Stimulated activated CD8-positive, alpha-beta memory T cell treated with anti-CD3 and anti-CD28 coated beads, Interleukin-2, amount 100 ng/mL, for 1 hour (primary cell): ENCODE results near the gene PTPRN2.

Experiments used
- DNase-seq, 2 donors: peaks; one replicate each; pipeline ENCODE4 v3.0.0-alpha.2; 2020; ENCODE audit warnings: low read depth in 2 of 2

PTPRN2 gene

GRCh38 chr7:158018098-158018762 is 569.4 kb downstream of the PTPRN2 start:
- no peak for DNase-seq

DNA sequence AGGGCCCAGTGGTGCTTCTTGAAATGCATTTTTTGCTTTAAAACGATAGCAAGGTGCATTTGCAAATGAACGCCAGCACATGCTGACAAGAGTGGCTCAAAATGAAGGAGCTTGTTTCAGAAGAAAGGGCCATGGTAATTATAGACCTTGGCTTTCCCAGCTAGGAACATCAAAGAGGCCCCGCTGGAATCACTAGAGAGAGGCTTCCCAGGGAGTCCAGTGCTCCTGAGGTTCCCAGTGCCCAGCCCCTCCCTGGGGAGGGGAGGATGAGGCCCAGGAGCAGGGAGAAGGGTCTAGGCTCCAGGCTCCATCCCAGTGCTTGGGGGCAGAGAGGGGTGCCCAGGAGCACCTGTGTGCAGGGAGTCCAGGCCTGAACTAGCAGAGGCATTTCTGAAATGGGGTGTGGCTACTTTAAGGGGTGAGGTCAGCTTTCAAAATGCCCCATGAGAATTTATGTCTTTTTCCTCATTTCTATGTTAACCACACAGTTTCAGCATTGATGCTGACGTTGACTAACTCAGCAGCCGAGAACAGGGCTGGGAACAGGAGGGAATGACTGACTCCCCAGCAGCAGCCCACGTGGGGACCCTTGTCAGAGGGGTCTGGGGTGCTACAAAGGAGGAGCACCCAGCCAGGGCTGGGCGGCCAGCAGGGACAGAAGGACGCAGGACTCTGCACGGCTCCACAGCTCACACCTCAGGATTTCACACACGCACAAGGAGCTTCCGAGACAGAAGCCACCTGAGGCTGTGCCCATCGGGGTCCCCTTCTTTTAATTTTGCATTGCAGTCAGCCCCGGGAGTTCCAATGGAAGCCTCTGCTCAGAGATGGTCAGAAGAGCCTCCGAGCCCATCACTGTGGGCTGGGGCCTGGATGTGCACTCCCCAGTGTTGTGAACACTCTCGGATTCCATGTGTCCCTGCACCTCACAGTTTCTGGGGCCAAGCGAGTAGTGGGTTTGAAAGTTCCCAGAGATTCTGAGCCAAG is 570.2 kb downstream of the PTPRN2 start:
- no peak for DNase-seq

- DNase-seq: no peak
Measured at GRCh38 chr7:158016180-158017097, 571.2 kb downstream of the PTPRN2 start.

DNA sequence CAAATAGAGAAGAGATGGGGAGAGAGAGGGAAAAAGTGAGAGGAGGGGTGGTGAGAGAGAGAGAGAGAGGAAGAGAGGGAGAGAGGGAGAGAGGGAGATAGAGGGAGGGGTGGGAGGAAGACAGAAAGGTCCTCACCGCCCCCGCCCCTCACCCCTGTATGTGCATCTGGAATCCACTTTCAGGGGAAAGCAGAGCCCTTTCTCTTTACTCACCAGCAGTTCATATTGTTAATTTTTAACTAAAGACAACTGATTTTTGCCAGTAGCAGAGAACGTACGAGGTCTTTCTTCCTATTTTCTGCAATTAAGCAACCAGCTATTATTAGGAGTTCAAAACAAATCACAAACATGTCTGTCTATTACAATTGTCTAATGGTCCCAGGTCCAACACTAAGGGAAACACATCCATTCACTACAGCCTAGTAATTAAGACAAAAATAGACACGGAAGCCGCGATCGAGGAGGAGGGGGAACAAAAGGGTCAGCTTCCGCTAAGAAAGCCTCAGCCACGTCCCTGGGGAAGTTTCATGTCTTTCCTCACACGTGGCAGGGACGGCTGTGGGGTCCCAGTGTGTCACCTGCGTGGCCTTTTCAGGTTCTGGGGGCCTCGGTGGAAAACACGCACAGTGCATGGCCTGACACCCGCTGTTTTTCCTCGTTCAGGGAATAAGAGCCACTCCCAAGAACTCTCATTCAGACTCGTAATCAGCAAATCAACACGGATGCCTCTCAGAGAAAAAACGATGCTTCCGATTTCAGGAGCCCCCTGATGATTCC is 572.0 kb downstream of the PTPRN2 start:
- no peak for DNase-seq

- no peak for DNase-seq
Measured at GRCh38 chr7:158014976-158015375, 572.6 kb downstream of the PTPRN2 start.

GRCh38 chr7:158013085-158013668 is 574.4 kb downstream of the PTPRN2 start:
- no peak for DNase-seq

DNA sequence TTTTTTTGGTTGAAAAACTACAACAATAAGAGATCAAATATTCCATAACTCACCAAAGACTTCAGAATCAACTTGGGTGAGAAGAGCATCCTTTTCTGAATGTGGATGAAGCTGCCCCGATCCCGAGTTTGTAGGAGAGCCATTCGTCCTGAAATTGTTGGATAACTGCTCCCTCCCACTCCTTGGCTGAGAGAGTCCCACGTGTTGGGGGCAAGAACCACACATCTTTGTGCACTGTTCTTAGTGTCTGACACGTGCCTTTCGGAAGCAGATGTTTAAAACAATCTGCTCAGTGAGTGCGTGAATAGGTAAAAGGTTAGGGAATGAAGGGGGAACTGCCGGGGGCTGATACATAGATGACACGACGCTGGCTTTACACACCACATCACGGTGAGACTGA is 575.7 kb downstream of the PTPRN2 start:
- DNase-seq: no peak

GRCh38 chr7:158010961-158011693 is 576.5 kb downstream of the PTPRN2 start:
- no peak for DNase-seq

- DNase-seq: no peak
Measured at GRCh38 chr7:158009886-158010285, 577.7 kb downstream of the PTPRN2 start.

DNA sequence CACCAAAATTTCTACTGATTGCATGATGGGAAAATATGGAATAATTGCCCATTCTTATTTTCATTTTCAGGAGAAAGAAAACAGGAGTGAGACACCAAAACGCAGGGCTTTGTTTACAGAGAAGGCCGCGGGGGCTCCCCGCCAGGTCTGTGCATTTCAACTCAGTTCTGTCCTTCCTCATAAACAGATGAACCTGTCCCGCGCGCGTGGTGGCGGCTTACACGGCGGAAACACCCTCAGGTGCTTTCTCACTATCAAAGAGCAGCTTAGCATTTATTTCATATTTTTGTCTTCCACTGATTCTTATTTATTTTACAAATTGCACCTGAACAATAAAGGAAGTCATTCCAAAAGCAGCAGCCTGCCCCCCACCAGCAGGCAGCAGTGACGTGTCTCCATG is 579.4 kb downstream of the PTPRN2 start:
- no peak for DNase-seq

- no peak for DNase-seq
Measured at GRCh38 chr7:158007697-158008257, 579.8 kb downstream of the PTPRN2 start.

DNA sequence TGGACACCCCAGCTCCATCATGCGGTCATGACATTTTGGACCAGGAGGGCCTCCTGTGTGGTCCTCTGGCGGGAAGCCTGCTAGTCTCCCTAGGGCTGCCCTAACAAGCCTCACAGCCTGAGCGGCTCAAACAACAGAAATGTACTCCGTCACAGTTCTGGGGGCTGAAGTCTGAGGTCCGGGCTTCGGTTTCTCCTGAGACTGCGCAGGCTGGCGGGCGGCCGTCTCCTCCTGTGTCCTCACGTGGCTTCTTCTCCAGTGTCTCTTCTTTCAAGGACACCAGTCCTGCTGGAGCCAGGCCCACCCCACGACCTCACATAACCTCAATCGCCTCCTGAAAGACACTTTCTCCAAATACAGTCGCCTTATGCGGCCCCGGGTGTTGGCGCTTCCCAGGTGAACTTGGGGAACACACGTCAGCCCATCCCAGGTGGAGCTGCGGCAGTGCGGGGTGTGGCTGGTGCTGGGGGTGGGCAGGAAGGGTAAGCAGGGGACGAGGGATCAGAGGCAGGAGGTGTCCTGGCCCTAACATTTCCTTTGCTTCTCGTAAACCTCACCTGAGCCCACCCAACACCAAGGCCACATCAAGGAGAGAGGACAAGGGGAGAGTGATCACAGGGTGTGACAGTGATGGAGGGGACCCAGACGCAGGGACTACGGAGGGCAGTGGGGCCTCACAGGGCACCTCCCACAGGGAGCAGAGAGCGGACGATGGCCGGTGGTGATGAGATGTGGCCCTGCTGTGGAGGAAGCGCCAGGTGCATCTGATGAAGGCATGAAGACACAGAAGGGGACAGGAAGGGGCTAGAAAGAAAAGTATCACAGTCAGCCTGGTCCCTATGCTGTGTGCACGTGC is 580.6 kb downstream of the PTPRN2 start:
- no peak for DNase-seq

- no peak for DNase-seq
Measured at GRCh38 chr7:158005531-158005930, 582.1 kb downstream of the PTPRN2 start.

GRCh38 chr7:158004123-158004490 is 583.5 kb downstream of the PTPRN2 start:
- no peak for DNase-seq

DNA sequence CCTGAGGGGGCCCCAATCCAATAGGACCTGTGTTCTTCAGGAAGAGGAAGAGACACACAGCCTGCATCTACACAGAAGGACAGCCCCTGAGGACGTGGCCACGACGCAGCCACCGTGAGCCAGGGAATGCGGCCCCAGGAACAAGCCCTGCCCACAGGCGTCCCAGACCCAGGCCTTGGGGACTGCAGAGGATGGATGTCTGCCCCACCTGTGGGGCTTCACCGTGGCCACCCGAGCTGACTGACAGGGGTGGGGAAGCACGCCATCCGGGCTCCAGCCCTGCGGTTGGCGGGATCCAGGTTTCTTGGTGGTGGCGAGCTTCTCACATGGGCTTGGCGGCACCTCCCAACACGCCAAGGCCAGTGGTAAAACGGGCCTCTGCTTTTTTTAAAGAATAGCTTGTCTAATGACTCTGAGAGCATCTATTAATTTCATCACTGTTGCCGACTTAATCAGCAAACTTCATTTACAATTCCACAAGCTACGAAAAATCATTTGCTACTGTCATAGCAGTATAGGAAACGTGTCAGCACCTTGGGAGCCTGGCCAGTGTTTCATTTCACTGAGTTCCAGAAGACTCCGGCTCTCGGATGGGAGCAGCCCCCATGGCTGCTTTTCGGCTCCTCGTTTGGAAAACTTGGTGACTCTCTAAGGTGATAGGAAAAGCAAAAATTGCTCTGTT is 584.0 kb downstream of the PTPRN2 start:
- DNase-seq: no peak

DNA sequence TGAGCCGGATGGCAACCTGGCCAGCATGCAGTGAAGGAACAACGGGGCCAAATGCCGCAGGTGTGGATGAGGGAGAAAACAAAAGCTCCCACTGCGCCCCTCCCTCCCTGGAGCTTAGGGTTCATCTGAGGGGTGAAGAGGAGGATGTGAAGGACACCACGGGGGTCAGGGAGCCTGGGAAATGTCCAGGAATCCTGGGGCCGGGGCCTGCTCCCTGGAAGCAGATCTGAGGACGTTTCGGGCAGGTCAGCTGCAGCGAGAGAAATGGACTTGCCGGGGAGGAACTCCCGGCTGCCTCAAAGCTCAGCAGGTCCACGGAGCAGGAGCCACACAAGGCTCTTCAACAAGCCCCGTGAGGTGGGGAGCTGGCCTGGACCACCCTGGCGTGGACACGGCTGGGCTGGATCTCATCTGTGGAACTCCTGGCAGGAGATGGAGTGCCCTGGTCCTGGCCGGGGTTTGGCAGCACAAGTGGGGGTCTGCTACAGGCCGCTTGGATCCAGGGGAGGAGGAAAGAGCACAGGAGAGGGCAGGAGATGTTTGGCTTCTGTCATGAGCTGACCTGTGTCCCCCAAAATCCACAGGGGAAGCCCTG is 585.0 kb downstream of the PTPRN2 start:
- DNase-seq: no peak

DNA sequence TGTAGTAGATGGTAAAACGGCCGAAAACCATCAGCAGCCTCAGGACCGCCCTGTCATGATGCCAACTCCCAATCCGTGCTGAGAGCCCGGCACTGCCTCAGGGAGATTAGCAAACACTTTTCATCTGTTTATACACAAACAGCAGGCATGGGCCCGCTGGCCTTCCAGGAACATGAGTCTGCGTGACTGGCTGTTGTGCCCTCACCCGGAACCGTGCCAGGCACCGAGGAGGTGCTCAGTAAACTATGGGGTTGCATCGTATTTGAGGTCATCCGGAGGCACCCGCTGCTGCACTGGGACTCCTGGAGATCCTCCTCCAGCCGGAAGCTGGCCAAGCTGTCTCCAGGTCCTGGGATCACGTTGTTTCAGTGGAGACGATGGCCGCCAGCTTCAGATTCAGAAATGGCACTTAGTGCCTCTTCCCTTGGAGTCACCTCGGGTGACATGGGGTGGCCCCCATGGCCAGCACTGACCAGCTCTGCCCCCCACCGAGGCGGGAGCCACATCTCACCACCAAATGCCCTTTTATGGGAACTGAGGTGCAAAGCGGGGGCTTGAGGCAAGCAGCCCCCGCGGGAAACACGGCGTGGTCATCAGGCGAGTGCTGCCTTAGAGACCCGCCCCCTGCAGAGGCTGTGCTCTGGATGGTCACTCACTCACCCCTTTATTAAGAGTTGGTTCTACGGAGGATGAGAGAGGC is 585.9 kb downstream of the PTPRN2 start:
- no peak for DNase-seq
